Choroid plexus epithelial cell (primary cell): ENCODE results near the gene CDKN1C.

ENCODE experiments used
- DNase-seq: peaks from one replicate; pipeline ENCODE4 v3.0.0-alpha.2; 2010; ENCODE audit warnings: low read depth
- H3K4me3 ChIP-seq: 2 replicates; pipeline ENCODE4 v1.5.1; 2011; ENCODE audit warnings: low read depth, mild to moderate bottlenecking, control low read depth, low read length, moderate library complexity
- CTCF ChIP-seq: conservative IDR thresholded peaks from 2 replicates; pipeline ENCODE4 v1.5.1; 2011; ENCODE audit warnings: low read depth, mild to moderate bottlenecking, control low read depth, inconsistent platforms, low read length, moderate library complexity

Gene CDKN1C

GRCh38 chr11:2859699-2860037 lies 25.9 kb downstream of the CDKN1C start:
- no peak overlapping the region for H3K4me3 ChIP-seq
- DNase-seq, result no peak
- no peak for TF ChIP-seq CTCF

GRCh38 chr11:2858995-2859698 lies 26.4 kb downstream of the CDKN1C start:
- TF ChIP-seq CTCF, result no peak
- H3K4me3 ChIP-seq, result no peak overlapping the region
- DNase-seq, result no peak

GRCh38 chr11:2857918-2858317 lies 27.7 kb downstream of the CDKN1C start:
- TF ChIP-seq CTCF, result no peak
- DNase-seq, result no peak
- H3K4me3 ChIP-seq, result no peak overlapping the region

GRCh38 chr11:2857276-2857675 lies 28.3 kb downstream of the CDKN1C start:
- TF ChIP-seq CTCF, result no peak
- DNase-seq, result no peak
- H3K4me3 ChIP-seq, result no peak overlapping the region

- H3K4me3 ChIP-seq, result no peak overlapping the region
- TF ChIP-seq CTCF, result no peak
- no peak for DNase-seq
Measured at GRCh38 chr11:2855162-2855561, 30.4 kb downstream of the CDKN1C start.

- TF ChIP-seq CTCF, result no peak
- DNase-seq, result no peak
- no peak overlapping the region for H3K4me3 ChIP-seq
Measured at GRCh38 chr11:2853997-2854560, 31.5 kb downstream of the CDKN1C start.

- TF ChIP-seq CTCF, result no peak
- H3K4me3 ChIP-seq, result no peak overlapping the region
- no peak for DNase-seq
Measured at GRCh38 chr11:2853401-2853800, 32.2 kb downstream of the CDKN1C start.
